Measurements from ENCODE around the gene CCNO.

- TF ChIP-seq, protein P1, sequence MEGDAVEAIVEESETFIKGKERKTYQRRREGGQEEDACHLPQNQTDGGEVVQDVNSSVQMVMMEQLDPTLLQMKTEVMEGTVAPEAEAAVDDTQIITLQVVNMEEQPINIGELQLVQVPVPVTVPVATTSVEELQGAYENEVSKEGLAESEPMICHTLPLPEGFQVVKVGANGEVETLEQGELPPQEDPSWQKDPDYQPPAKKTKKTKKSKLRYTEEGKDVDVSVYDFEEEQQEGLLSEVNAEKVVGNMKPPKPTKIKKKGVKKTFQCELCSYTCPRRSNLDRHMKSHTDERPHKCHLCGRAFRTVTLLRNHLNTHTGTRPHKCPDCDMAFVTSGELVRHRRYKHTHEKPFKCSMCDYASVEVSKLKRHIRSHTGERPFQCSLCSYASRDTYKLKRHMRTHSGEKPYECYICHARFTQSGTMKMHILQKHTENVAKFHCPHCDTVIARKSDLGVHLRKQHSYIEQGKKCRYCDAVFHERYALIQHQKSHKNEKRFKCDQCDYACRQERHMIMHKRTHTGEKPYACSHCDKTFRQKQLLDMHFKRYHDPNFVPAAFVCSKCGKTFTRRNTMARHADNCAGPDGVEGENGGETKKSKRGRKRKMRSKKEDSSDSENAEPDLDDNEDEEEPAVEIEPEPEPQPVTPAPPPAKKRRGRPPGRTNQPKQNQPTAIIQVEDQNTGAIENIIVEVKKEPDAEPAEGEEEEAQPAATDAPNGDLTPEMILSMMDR (IDR thresholded peaks at IDR 0.05; ENCODE audit: low read depth, low read length), result no peak
- TF ChIP-seq EZH2phosphoT487 (IDR thresholded peaks at IDR 0.05; ENCODE audit: low read depth), result no peak
Measured at GRCh38 chr5:55231029-55231918, 2.1 kb downstream of the CCNO start.
